A549 (cell line): ENCODE results near the gene SOX10. TPM values are rescaled to one million over a fixed set of nuclear protein-coding genes. Genes with fewer than 3 reads are reported as not detected.

ENCODE experiments used
- ATAC-seq, 2 experiments: fragments of 200-7000 bp in 1 of 2; fragments of >200 bp in 1 of 2; cut with Nextera tagmentation in 1 of 2; cut with Tn5 transposase in 1 of 2; 3 replicates each; pipeline versions ENCODE4 v1.8.0 to v1.9.1; 2018 to 2020; ENCODE audit warnings: mild to moderate bottlenecking in 1 of 2, moderate library complexity in 1 of 2
- CTCF ChIA-PET: fragments of 300-600 bp; sonication (Branson Sonifier 250); formaldehyde crosslinking; extraction: SDS; loops from one replicate; lab custom pipeline; 2021; ENCODE audit warnings: antibody characterized with exemption, inconsistent platforms; lab: Yijun Ruan, JAX
- POLR2A ChIA-PET: fragments of 350-600 bp; formaldehyde crosslinking; extraction: SDS; loops from one replicate; lab custom pipeline; 2021; ENCODE audit warnings: antibody characterized with exemption, inconsistent platforms; lab: Yijun Ruan, JAX
- DNase-seq, 2 experiments: peaks; one replicate each; pipeline versions ENCODE4 v3.0.0 to v3.0.0-alpha.2; 2011 to 2016; ENCODE audit warnings: low read depth in 1 of 2, low spot score in 1 of 2
- FAIRE-seq: peaks from 2 replicates; lab custom pipeline; 2011; peaks lifted over from hg19 to GRCh38; lab: Jason Lieb, UNC
- H3K27ac ChIP-seq, 2 experiments: fragments of >200 bp; sonication (Bioruptor Twin); formaldehyde crosslinking; 3 replicates each; pipeline ENCODE4 v1.5.1; 2016 to 2017
- H3K4me1 ChIP-seq: fragments of >200 bp; sonication (Bioruptor Twin); formaldehyde crosslinking; 3 replicates; pipeline ENCODE4 v1.6.1; 2016
- H3K4me2 ChIP-seq: fragments of >200 bp; sonication (Bioruptor Twin); formaldehyde crosslinking; 3 replicates; pipeline ENCODE4 v1.6.1; 2016
- H3K4me3 ChIP-seq: fragments of >200 bp; sonication (Bioruptor Twin); formaldehyde crosslinking; 3 replicates; pipeline ENCODE4 v1.5.1; 2016
- H3K9me3 ChIP-seq: fragments of >200 bp; sonication (Bioruptor Twin); formaldehyde crosslinking; 3 replicates; pipeline ENCODE4 v1.6.1; 2016
- BHLHE40 ChIP-seq: IDR thresholded peaks from 2 replicates; pipeline ENCODE4 v1.6.1; 2012; ENCODE audit warnings: low read depth, low read length, inconsistent platforms
- CBX2 ChIP-seq: fragments of 200-600 bp; sonication (generic); IDR thresholded peaks from 2 replicates; pipeline ENCODE4 v1.6.1; 2016; ENCODE audit warnings: low read depth, mild to moderate bottlenecking, borderline replicate concordance
- CBX8 ChIP-seq: fragments of 200-600 bp; sonication (generic); IDR thresholded peaks from 2 replicates; pipeline ENCODE4 v1.6.1; 2016
- CEBPB ChIP-seq, 2 experiments: fragments of >200 bp in 1 of 2; sonication (Bioruptor Twin) in 1 of 2; formaldehyde crosslinking in 1 of 2; IDR thresholded peaks; 2 replicates each; pipeline ENCODE4 v1.6.1; 2012 to 2016
- EP300 ChIP-seq, 2 experiments: fragments of >200 bp; sonication (Bioruptor Twin); formaldehyde crosslinking; IDR thresholded peaks; 2 replicates in 1 of 2; 3 replicates in 1 of 2; pipeline ENCODE4 v1.6.1; 2016 to 2017
- ESRRA ChIP-seq: fragments of 150-350 bp; IDR thresholded peaks from 2 replicates; pipeline ENCODE4 v1.6.1; 2014; ENCODE audit warnings: mild to moderate bottlenecking, low read length, borderline replicate concordance
- FOSB ChIP-seq: fragments of 250-450 bp; sonication (Bioruptor Pico); IDR thresholded peaks from 2 replicates; pipeline ENCODE4 v1.5.0; 2020; ENCODE audit warnings: mild to moderate bottlenecking, moderate library complexity
- FOSL2 ChIP-seq, 2 experiments: fragments of 450-650 bp in 1 of 2; fragments of >200 bp in 1 of 2; sonication (Bioruptor Twin) in 1 of 2; formaldehyde crosslinking; IDR thresholded peaks; 2 replicates each; pipeline versions ENCODE4 v1.5.0 to v1.6.1; 2016 to 2020; ENCODE audit warnings: mild to moderate bottlenecking in 1 of 2, moderate library complexity in 1 of 2
- HDAC2 ChIP-seq: fragments of 200-600 bp; sonication (generic); IDR thresholded peaks from 2 replicates; pipeline ENCODE4 v1.6.1; 2016
- HEYL ChIP-seq: fragments of 250-450 bp; sonication (Bioruptor Pico); IDR thresholded peaks from 2 replicates; pipeline ENCODE4 v1.8.0; 2021; ENCODE audit warnings: mild to moderate bottlenecking, moderate library complexity
- HOXB13 ChIP-seq: fragments of 250-450 bp; sonication (Bioruptor Pico); IDR thresholded peaks from 2 replicates; pipeline ENCODE4 v1.5.0; 2020; ENCODE audit warnings: low read depth, mild to moderate bottlenecking, moderate library complexity
- HOXB5 ChIP-seq: fragments of 250-450 bp; sonication (Bioruptor Pico); IDR thresholded peaks from 2 replicates; pipeline ENCODE4 v1.5.0; 2020; ENCODE audit warnings: mild to moderate bottlenecking, moderate library complexity
- KDM1A ChIP-seq: fragments of 200-600 bp; sonication (generic); IDR thresholded peaks from 2 replicates; pipeline ENCODE4 v1.6.1; 2016; ENCODE audit warnings: low read depth, mild to moderate bottlenecking
- KDM5A ChIP-seq: fragments of 200-600 bp; sonication (generic); IDR thresholded peaks from 2 replicates; pipeline ENCODE4 v1.6.1; 2016; ENCODE audit warnings: antibody characterized with exemption, mild to moderate bottlenecking
- MAFK ChIP-seq: fragments of 450-650 bp; IDR thresholded peaks from 2 replicates; pipeline ENCODE4 v1.6.1; 2014; ENCODE audit not compliant: partially characterized antibody
- MYC ChIP-seq: IDR thresholded peaks from 2 replicates; pipeline ENCODE4 v1.6.1; 2012; ENCODE audit warnings: mild to moderate bottlenecking, inconsistent platforms, low read length, improper control_type of control experiment, borderline replicate concordance
- NR3C1 ChIP-seq: fragments of >200 bp; sonication (Bioruptor Twin); formaldehyde crosslinking; IDR thresholded peaks from 3 replicates; pipeline ENCODE4 v1.6.1; 2017
- POLR2A ChIP-seq: IDR thresholded peaks from 2 replicates; pipeline ENCODE4 v1.6.1; 2012; ENCODE audit warnings: mild to moderate bottlenecking, low read length
- RAD21 ChIP-seq, 2 experiments: fragments of >200 bp in 1 of 2; sonication (Bioruptor Twin) in 1 of 2; formaldehyde crosslinking in 1 of 2; IDR thresholded peaks in 1 of 2; conservative IDR thresholded peaks in 1 of 2; 2 replicates in 1 of 2; 3 replicates in 1 of 2; pipeline ENCODE4 v1.6.1; 2012 to 2018; ENCODE audit warnings: inconsistent platforms in 1 of 2
- RCOR1 ChIP-seq: fragments of 150-350 bp; IDR thresholded peaks from 2 replicates; pipeline ENCODE4 v1.6.1; 2014; ENCODE audit warnings: antibody characterized with exemption, low read length, low read depth
- SMC3 ChIP-seq: fragments of >200 bp; sonication (Bioruptor Twin); formaldehyde crosslinking; IDR thresholded peaks from 3 replicates; pipeline ENCODE4 v1.6.1; 2018; ENCODE audit warnings: inconsistent platforms
- SREBF2 ChIP-seq: fragments of 450-650 bp; IDR thresholded peaks from 2 replicates; pipeline ENCODE4 v1.6.1; 2014; ENCODE audit warnings: mild to moderate bottlenecking, moderate library complexity
- TP53 ChIP-seq: fragments of 250-450 bp; sonication (Bioruptor Pico); IDR thresholded peaks from 2 replicates; pipeline ENCODE4 v1.5.0; 2021; ENCODE audit warnings: mild to moderate bottlenecking, moderate library complexity
- ZC3H11A ChIP-seq: fragments of 450-650 bp; IDR thresholded peaks from 2 replicates; pipeline ENCODE4 v1.6.1; 2014; ENCODE audit warnings: antibody characterized with exemption, mild to moderate bottlenecking
- WGBS: methylation state at CpG from one replicate; pipeline ENCODE4 v1.1.6; 2017; ENCODE audit errors: missing lambda C conversion rate; 5-methylcytosine and 5-hydroxymethylcytosine counted together
- polyA plus RNA-seq, 4 experiments: library from polyadenylated mRNA; depleted of rRNA in 3 of 4; stranded (reverse); fragments of >200 nt; fragmentation: RNase III in 1 of 4; extraction: RNeasy Plus Mini Kit Qiagen cat#74134 plus additional on column Dnase treatment in 1 of 4; gene quantifications; 2 replicates in 3 of 4; 3 replicates in 1 of 4; pipeline ENCODE4 v1.2.3, GENCODE V29; 2011 to 2017
- TF ChIP-seq, protein P1 (sequence below): IDR thresholded peaks from 2 replicates; pipeline ENCODE4 v1.6.1; 2012
- TF ChIP-seq, protein P2 (sequence below): fragments of 250-450 bp; sonication (Bioruptor Pico); IDR thresholded peaks from 2 replicates; pipeline ENCODE4 v1.5.0; 2021; ENCODE audit warnings: mild to moderate bottlenecking, moderate library complexity, borderline replicate concordance
- TF ChIP-seq, protein P3 (sequence below): IDR thresholded peaks from 2 replicates; pipeline ENCODE4 v1.6.1; 2012
- TF ChIP-seq, protein P4 (sequence below): fragments of >200 bp; sonication (Bioruptor Twin); formaldehyde crosslinking; IDR thresholded peaks from 3 replicates; pipeline ENCODE4 v1.5.1; 2016

Gene SOX10
- polyA plus RNA-seq, 2 of the 4 experiments (the other 2 are of a cell fraction): not detected

DNA sequence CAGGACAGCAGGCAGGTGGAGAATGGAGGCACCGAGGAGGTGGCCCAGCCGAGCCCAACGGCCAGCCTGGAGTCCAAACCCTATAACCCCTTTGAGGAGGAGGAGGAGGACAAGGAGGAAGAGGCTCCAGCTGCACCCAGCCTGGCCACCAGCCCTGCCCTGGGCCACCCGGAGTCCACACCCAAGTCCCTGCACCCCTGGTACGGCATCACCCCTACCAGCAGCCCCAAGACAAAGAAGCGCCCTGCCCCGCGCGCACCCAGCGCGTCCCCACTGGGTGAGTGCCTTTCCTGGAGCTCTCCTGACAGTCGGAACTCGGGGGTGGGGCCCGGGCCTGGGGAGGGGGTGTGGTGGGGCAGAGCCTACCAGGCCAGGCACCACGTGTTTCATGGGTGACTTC lies 58.6 kb downstream of the SOX10 start (continued):
- TF ChIP-seq MYC (no peak), FOSL2 (IDR thresholded peaks at IDR 0.05) (no peak), FOSL2 (CRISPR knock-in tag; IDR thresholded peaks at IDR 0.05) (no peak), NR3C1 (no peak), RCOR1 (no peak), EP300 (IDR thresholded peaks at IDR 0.05) (no peak)
- TF ChIP-seq, protein P1, sequence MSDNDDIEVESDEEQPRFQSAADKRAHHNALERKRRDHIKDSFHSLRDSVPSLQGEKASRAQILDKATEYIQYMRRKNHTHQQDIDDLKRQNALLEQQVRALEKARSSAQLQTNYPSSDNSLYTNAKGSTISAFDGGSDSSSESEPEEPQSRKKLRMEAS: no peak

DNA sequence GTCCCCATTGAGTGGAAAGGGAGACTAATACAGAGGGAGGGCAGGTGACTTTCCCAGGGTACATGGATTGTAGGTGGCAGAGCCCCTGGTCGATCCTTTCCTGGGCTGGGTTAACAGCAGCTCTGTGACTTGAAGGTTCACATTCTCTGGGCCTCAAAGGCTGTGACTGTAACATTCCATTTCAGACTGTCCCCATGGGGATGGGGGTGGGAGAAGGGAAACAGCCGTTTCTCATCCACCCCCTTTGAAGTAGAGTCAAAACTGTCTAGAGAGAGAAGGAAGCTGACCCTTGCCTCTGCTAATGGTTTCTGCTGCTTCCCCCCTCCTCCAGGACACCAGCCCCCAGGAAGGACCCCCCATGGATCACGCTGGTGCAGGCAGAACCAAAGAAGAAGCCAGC lies 59.0 kb downstream of the SOX10 start:
- no peaks in the 10 kb centered on the region for H3K9me3 ChIP-seq
- H3K27ac ChIP-seq: no peak overlapping the region
- TF ChIP-seq MYC (no peak), HOXB5 (no peak), FOSB (no peak), ZC3H11A (no peak), KDM1A (no peak), CEBPB (IDR thresholded peaks at IDR 0.05) (no peak), SMC3 (no peak), RCOR1 (no peak), HDAC2 (no peak), TP53 (no peak), CBX2 (no peak), FOSL2 (IDR thresholded peaks at IDR 0.05) (no peak), FOSL2 (CRISPR knock-in tag; IDR thresholded peaks at IDR 0.05) (no peak), MAFK (no peak), ESRRA (no peak)
- TF ChIP-seq, protein P2, sequence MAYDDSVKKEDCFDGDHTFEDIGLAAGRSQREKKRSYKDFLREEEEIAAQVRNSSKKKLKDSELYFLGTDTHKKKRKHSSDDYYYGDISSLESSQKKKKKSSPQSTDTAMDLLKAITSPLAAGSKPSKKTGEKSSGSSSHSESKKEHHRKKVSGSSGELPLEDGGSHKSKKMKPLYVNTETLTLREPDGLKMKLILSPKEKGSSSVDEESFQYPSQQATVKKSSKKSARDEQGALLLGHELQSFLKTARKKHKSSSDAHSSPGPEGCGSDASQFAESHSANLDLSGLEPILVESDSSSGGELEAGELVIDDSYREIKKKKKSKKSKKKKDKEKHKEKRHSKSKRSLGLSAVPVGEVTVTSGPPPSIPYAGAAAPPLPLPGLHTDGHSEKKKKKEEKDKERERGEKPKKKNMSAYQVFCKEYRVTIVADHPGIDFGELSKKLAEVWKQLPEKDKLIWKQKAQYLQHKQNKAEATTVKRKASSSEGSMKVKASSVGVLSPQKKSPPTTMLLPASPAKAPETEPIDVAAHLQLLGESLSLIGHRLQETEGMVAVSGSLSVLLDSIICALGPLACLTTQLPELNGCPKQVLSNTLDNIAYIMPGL (CRISPR knock-in tag): no peak
- TF ChIP-seq, protein P3, sequence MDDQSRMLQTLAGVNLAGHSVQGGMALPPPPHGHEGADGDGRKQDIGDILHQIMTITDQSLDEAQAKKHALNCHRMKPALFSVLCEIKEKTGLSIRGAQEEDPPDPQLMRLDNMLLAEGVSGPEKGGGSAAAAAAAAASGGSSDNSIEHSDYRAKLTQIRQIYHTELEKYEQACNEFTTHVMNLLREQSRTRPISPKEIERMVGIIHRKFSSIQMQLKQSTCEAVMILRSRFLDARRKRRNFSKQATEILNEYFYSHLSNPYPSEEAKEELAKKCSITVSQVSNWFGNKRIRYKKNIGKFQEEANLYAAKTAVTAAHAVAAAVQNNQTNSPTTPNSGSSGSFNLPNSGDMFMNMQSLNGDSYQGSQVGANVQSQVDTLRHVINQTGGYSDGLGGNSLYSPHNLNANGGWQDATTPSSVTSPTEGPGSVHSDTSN: no peak
- TF ChIP-seq, protein P4, sequence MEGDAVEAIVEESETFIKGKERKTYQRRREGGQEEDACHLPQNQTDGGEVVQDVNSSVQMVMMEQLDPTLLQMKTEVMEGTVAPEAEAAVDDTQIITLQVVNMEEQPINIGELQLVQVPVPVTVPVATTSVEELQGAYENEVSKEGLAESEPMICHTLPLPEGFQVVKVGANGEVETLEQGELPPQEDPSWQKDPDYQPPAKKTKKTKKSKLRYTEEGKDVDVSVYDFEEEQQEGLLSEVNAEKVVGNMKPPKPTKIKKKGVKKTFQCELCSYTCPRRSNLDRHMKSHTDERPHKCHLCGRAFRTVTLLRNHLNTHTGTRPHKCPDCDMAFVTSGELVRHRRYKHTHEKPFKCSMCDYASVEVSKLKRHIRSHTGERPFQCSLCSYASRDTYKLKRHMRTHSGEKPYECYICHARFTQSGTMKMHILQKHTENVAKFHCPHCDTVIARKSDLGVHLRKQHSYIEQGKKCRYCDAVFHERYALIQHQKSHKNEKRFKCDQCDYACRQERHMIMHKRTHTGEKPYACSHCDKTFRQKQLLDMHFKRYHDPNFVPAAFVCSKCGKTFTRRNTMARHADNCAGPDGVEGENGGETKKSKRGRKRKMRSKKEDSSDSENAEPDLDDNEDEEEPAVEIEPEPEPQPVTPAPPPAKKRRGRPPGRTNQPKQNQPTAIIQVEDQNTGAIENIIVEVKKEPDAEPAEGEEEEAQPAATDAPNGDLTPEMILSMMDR: no peak
- CTCF ChIA-PET: interaction anchor here (0.9 to 2.2 kb wide), 4 partner anchors 9 to 108 kb away, joined by 3 to 8 read pairs (median 4); partner anchors contain the start of gene MICALL1
- no peak overlapping the region for H3K4me3 ChIP-seq
- FAIRE-seq (no peak), DNase-seq (no peak), ATAC-seq (no peak)
- WGBS: 58% methylated on average over 3 of the region's 3 CpGs
- POLR2A ChIA-PET: no interaction called here
- no peaks in the 10 kb centered on the region for H3K4me1 ChIP-seq
- H3K4me2 ChIP-seq: no peak overlapping the region

DNA sequence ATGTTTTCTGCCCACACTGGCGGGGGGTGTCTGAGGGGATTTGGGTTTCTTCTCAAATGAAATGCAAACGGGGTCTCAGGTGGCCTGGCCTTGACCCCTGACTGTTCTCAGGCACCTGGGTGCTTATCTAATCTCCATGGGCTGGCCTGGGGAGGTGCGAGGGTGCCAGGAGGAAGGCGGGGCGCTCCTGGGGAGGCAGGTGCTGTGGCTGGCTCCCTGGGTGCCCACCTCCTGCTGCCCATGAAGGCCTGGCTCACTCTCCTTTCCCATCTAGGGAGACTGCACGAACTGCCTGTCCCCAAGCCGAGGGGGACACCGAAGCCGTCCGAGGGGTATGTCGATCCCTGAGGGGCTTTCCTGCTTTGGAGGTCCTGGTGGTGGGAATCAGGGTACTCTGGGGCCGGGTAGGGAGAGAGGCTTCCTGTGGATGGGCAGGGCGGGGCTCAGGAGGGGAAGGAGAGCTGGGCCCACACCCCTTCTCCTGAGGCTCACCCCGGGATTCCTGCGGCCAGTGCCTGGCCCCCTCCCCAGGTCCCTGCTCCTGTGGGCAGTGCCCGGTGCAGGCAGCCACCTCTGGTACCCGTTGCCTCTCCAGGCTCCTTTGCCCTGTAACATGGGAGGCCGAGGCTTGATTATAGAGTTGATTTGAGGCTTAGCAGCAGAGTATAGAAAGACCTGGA lies 59.8 kb downstream of the SOX10 start:
- no peak for ATAC-seq
- Histone ChIP-seq H3K9me3 (no peaks in the 10 kb centered on the region), H3K4me1 (no peaks in the 10 kb centered on the region), H3K27ac (no peak overlapping the region), H3K4me2 (no peak overlapping the region), H3K4me3 (no peak overlapping the region)
- CTCF ChIA-PET: interaction anchor here (2.2 kb wide), 1 partner anchor 107 kb away, joined by 8 read pairs; no protein-coding TSS in a partner anchor
- WGBS: 85% methylated on average over 6 of the region's 18 CpGs
- FAIRE-seq: no peak
- POLR2A ChIA-PET: no interaction called here
- DNase-seq: no peak
- no peak for TF ChIP-seq RCOR1
- TF ChIP-seq POLR2A: no peak
- TF ChIP-seq ZC3H11A: no peak
- no peak for TF ChIP-seq NR3C1
- TF ChIP-seq KDM5A: no peak
- TF ChIP-seq, protein P3: no peak
- TF ChIP-seq BHLHE40: no peak
- no peak for TF ChIP-seq HOXB13
- no peak for TF ChIP-seq TP53
- TF ChIP-seq CBX8: no peak
- TF ChIP-seq, protein P4: no peak
- TF ChIP-seq SREBF2: no peak
- no peak for TF ChIP-seq HEYL (CRISPR knock-in tag)
- no peak for TF ChIP-seq RAD21 (conservative IDR thresholded peaks at IDR 0.05 in 1 of 2, IDR thresholded peaks at IDR 0.05 in 1 of 2)
- TF ChIP-seq CEBPB (IDR thresholded peaks at IDR 0.05): no peak
